ENCODE results near the gene ARSA. TPM values are rescaled to one million over a fixed set of nuclear protein-coding genes. Genes with fewer than 3 reads are reported as not detected.

Gene ARSA
- total and polyA plus RNA-seq, 2 of the 13 experiments (the other 11 are each of a cell fraction or from before 2014, with no cell fraction given): 9.0 to 11.5 TPM

- TF ChIP-seq ZNF20 (CRISPR knock-in tag; IDR thresholded peaks at IDR 0.05) (no peak), SAP130 (CRISPR knock-in tag; IDR thresholded peaks at IDR 0.05; ENCODE audit: low read depth) (peak; percentile 46; the same call in 1 of the 2 replicates), ATF1 (CRISPR knock-in tag; IDR thresholded peaks at IDR 0.05) (no peak; the same call in 1 of the 2 replicates), ZFP91 (CRISPR knock-in tag; IDR thresholded peaks at IDR 0.05; ENCODE audit: borderline replicate concordance) (peak; percentile 44), ETV5 (CRISPR knock-in tag; IDR thresholded peaks at IDR 0.05; ENCODE audit: borderline replicate concordance) (0 out of 2 replicates have a peak, but pooled peaks have one; percentile 26), ZNF562 (CRISPR knock-in tag; IDR thresholded peaks at IDR 0.05; ENCODE audit: borderline replicate concordance) (no peak), MYC (CRISPR knock-in tag; IDR thresholded peaks at IDR 0.05; ENCODE audit: borderline replicate concordance) (peak; percentile 72), PHF20 (CRISPR knock-in tag; IDR thresholded peaks at IDR 0.05) (no peak), POLR2AphosphoS5 (IDR thresholded peaks at IDR 0.05; ENCODE audit: low read depth, low read length) (peak; percentile 35; the same call in 1 of the 2 replicates), SRY (CRISPR knock-in tag; IDR thresholded peaks at IDR 0.05) (no peak), HES4 (CRISPR knock-in tag; IDR thresholded peaks at IDR 0.05; ENCODE audit: borderline replicate concordance) (no peak), ZNF430 (CRISPR knock-in tag; IDR thresholded peaks at IDR 0.05) (no peak), ZNF572 (CRISPR knock-in tag; IDR thresholded peaks at IDR 0.05) (peak; percentile 61; the same call in 1 of the 2 replicates), HIC2 (CRISPR knock-in tag; IDR thresholded peaks at IDR 0.05; ENCODE audit: low read depth) (peak; percentile 65; the same call in 1 of the 2 replicates), GATA4 (IDR thresholded peaks at IDR 0.05; ENCODE audit: borderline replicate concordance, low read depth) (no peak)
Observed at GRCh38 chr22:50622723-50623327, 5.1 kb downstream of the ARSA start (continued).

Data from HepG2 (cell line).